Stimulated activated CD4-positive, alpha-beta T cell treated with anti-CD3 and anti-CD28 coated beads, Interleukin-15, amount 100 ng/mL, for 1 hour (primary cell): ENCODE measurements around the gene GRXCR2.
"Not testable (repeated sequence)": the region's sequence is repeated elsewhere in the genome, so short reads cannot be mapped to it uniquely, and the experiment has no call there.

Source experiments
- DNase-seq, 2 donors: peaks; one replicate each; pipeline ENCODE4 v3.0.0-alpha.2; 2020; ENCODE audit warnings: low read depth in 1 of 2, low spot score in 1 of 2

Gene GRXCR2

GRCh38 chr5:145836241-145836640 lies 36.6 kb downstream of the GRXCR2 start:
- DNase-seq: not testable (repeated sequence)

- DNase-seq: no peak
Observed at GRCh38 chr5:145835848-145836239, 37.0 kb downstream of the GRXCR2 start.

GRCh38 chr5:145834917-145835847 lies 37.6 kb downstream of the GRXCR2 start, which contains the start of gene PRELID2:
TSS of gene PRELID2 (minus strand) at chr5:145835342. CDS start at chr5:145835251, 91 bp downstream.
- peak; percentile 6 to 16 for DNase-seq

GRCh38 chr5:145834554-145834916 lies 38.3 kb downstream of the GRXCR2 start:
- no peak for DNase-seq

- no peak for DNase-seq
Observed at GRCh38 chr5:145833631-145834200, 39.1 kb downstream of the GRXCR2 start.

- no peak for DNase-seq
Observed at GRCh38 chr5:145830594-145830993, 42.2 kb downstream of the GRXCR2 start.

- DNase-seq: no peak
Observed at GRCh38 chr5:145829708-145830361, 43.0 kb downstream of the GRXCR2 start.

GRCh38 chr5:145826895-145827674 lies 45.7 kb downstream of the GRXCR2 start:
- DNase-seq: no peak

GRCh38 chr5:145825751-145826180 lies 47.0 kb downstream of the GRXCR2 start:
- DNase-seq: no peak

GRCh38 chr5:145824040-145824439 lies 48.8 kb downstream of the GRXCR2 start:
- no peak for DNase-seq

- DNase-seq: no peak
Observed at GRCh38 chr5:145818604-145819003, 54.2 kb downstream of the GRXCR2 start.

GRCh38 chr5:145812877-145813276 lies 59.9 kb downstream of the GRXCR2 start:
- no peak for DNase-seq

GRCh38 chr5:145811834-145812625 lies 60.8 kb downstream of the GRXCR2 start:
- DNase-seq: no peak
